NCI-H146 (cell line): ENCODE data around the gene TMEM178B.
"Not testable (repeated sequence)": the region's sequence is repeated elsewhere in the genome, so short reads cannot be mapped to it uniquely, and the experiment has no call there.

ENCODE experiments used
- DNase-seq: peaks from one replicate; lab custom pipeline; 2025; lab: John Stamatoyannopoulos, UW

Gene TMEM178B

DNA sequence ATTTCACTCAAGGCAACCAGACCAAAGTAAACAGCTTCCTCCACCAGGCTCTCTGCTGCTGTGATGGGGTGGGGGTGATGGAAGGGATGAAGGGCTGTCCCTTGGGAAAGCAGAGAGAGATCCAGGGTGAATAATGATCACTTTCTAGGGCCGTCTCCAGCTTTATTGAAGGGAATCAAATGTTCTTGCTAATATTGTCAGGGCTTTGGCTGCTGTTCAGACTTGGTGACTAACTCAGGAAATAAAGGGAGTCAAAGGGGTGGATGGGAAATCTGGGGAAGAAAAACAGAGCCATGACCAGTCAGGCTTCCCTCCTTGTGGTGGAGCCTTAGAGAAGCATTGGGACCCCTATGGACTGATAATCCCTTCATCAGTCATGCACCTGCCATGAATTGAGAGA lies 281.2 kb downstream of the TMEM178B start:
- DNase-seq, result no peak

DNA sequence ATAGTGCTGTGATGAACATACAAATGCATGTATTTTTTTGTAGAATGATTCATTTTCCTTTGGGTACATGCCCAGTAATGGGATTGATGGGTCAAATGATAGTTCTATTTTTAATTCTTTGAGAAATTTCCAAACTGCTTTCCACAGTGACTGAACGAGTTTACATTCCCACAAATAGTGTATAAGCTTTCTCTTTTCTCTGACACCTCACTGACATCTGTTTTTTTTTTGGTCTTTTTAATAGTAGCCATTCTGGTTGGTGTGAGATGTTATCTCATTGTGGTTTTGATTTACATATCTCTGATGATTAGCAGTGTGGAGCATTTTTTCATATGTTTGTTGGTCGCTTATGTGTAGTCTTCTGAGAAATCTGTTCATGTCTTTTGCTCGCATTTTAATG lies 282.3 kb downstream of the TMEM178B start:
- no peak for DNase-seq

DNA sequence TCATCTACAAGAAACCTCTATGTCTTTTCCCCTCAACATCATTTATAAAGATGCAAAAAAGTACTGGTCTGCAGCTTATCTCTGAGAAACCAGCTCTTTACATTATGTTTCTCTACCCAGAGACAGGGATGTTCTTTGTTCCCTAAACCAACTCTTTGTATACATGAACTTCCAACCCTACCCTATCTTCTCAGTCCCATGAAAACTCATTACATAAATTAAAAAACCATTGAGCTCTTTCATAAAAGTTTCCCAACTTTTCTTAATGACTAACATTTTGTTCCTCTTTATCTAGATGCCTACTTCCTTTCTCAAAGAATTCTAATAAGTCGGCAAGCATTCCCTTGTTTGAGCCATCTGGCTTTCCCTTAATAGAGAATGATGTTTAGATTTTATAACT lies 284.5 kb downstream of the TMEM178B start:
- no peak for DNase-seq

DNA sequence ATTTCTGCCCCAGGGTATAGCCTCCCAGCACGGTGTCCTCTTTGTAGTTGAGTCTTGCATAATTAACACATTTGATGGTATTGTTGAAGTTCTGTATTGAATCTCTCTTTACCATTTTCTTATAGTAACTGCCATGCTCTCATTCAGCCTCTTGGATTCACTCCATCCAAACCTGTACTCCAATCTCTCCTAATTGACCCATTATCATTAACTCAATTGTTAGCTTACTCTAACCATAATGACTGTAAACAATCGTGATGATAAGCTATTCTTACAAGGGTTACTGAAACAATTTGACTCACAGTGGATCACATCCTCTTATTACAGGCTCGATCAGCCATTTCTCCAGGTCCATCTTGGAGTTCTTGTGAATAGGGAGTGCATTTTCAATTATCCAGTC lies 285.4 kb downstream of the TMEM178B start:
- peak; percentile 92 for DNase-seq

DNA sequence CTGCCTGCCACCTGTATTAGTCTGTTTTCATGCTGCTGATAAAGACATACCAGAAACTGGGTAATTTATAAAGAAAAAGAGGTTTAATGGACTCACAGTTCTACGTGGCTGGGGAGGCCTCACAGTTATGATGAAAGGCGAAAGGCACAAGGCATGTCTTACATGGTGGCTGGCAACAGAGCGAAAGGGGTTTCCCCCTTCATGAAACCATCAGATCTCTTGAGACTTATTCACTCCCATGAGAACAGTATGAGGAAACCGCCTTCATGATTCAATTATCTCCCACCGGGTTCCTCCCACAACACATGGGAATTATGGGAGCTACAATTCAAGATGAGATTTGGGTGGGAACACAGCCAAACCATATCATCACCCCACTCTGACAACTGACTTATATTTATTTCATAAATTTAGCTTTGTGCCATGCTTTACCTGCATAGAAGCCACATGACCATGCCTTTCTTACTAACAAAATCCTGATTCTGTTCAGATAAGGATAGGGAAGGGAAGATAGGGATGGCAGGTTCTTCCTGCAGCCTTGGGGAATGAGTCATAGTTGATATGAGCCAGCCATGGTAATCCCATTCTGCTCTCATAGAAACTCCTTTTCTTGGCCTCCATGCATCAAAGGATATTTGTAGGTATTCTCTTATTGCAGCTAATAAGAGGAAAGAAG lies 286.0 kb downstream of the TMEM178B start:
- no peak for DNase-seq

DNA sequence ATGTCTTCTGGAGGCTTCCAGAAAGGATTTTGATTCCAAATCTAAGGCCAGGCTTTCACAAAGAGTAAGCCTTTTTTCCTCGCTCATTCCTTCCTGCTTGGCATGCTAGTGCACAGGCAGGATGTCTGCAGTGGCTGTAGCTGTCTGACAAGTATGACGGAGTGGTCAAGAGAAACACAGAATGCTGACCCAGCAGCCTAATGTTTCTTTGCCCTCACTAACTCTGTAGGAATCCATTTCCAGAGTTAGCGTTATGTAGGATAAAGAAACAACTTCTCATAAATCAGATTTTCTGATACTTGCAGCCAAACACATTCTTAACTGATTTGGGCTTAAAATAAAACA lies 286.5 kb downstream of the TMEM178B start:
- no peak for DNase-seq

DNA sequence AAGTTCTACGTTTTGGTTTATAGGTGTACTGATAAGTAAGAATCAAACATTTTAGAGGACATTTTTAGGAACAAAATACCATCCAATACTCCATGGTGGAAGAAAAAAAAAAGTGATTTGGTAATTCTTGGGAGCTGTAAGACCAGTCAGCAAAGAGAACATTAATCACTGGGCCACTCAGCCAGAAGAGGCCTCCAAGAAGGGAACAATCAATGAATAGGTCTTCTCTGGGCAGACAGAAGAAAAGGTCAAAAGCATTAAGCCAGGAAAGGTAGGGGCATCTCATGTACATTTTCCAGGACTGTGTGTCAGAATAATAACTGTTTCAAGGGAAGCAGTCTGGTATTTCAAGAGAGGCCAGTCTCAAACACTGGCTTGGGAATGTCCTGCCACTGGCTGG lies 286.9 kb downstream of the TMEM178B start:
- DNase-seq, result no peak

DNA sequence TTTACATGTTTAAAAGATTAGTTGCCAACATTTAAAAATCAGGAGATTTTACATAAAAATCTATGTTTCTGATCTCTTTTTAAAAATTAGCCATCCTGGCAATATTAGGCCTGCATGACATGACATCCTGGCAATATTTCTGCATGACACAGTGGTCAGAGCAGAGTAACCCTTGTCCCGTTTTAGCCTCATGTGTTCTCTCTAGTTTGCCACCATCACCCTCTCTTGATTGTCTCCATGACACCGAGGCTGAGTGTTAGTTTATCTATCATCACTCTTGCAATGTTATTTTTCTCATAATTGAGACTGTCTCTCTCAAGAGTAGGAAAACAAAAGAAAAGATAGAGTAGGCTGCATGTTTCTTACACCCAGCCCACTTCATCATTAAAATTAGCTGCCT lies 287.6 kb downstream of the TMEM178B start:
- DNase-seq, result no peak

DNA sequence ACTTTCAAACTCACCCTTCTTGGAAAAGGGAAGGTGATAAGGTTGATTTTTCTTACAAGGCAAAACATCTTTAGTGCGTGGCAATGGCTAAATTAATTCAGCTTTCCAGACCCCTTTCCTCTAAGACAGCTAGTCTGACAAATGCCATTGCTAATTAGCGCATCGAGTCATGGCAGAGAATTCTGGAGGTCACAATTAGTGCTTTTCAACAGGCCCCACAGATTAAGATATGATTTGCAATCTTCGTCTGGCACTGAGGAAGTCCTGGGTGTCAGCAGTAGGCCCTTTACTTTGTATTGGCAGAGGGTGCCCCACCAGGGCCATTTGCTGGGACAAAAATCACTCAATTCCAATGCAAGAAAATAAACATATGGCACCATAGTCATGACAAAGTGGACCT lies 288.1 kb downstream of the TMEM178B start:
- no peak for DNase-seq

DNA sequence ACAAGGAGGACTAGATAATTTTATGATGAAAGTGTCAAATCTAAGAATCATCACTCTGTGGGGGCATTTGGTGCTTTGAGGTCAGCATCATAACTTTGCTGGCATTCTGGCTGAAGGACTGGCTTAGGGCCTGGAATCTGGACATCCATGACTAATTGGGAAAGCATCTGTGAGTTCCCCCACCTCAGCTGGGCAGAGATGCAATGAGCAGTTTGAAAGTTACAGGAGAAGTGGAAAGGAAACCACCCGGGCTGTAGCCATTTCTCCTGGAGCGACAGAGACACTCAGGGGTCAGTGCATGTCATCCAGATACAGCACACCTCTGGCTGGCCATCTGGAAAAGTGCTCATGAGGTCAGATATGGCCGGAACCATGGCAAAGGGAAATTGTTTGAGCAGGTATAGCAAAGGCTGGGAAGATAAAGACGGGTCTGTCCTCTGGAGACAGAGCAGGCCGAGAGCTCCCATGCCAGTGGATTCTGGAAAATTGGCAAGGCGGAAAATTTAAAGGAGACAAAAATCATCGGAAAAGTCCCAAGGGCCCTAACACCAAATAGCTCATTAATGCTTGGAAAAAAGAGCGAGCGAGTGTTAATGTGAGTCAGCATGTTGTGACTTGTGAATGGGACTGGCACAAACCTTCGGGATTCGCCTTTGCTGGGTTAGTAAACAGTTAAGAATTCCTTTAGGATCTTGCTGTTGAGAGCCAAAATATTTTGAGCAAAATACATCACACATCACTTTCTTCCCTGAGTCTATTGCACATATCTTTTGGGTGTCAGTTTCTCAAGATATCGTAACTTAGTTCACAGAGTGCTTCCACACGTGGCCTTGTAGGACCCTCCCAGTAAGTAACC lies 288.9 kb downstream of the TMEM178B start:
- no peak for DNase-seq

DNA sequence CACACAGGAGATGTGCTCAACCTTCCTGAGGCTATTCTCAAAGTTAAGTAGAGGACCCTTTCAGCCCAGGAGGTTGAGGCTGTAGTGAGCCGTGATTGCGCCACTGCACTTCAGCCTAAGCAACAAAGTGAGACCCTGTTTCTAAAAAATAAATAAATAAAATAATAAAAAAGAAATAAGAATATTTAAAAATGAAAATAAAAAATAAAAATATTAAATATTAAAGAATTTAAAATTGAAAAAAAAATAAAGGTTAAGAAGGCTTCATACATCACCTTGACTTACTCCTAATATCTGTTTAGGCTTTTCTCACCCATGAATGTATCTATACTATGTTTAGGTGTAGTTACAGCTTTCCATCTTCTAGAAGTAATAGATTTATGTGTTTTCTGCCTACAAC lies 289.9 kb downstream of the TMEM178B start:
- no peak for DNase-seq

DNA sequence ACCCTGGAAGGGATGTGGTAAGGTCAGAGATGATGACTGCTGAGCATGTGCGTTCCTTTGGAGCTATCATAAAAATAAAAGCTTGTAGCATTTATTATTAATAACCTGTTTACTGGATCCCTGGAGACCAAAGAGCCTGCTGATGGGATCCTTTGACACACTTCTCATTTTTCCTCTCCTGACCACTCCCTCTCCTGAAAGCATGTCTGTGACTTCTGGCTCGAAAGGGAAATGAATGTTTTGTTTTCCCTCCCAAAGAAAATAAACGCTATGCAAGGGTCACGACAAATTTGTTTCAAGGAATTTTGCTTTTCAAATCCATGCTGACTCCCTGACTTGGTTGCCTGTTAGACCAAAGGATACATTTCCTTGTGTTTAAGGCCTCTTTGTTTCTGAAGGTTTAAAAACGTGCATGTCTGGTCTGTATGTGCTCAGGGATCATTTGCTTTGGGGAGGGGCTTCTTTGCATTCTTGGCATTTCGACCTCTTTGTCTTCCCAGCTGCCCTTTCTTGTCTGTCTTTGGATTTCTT lies 292.3 kb downstream of the TMEM178B start:
- no peak for DNase-seq

DNA sequence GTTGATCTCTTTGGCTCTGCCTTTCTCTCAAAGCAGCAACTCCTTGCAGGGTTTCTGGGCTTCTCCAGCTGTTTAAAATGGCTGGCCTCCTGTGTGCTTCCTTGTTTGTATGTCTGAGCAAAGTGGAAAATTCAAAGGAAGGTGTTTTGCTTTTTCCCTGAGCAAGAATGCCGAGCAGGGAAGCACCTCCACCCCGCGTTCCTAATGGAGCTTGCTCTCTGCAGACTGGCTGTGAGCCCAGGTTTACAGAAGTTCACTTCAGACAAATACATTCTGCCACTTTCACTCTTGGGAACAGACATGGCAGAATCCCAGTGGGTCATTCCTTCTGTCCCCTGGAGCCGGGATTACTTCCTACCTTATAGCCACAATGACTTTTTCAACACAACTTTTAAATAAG lies 295.6 kb downstream of the TMEM178B start:
- no peak for DNase-seq

DNA sequence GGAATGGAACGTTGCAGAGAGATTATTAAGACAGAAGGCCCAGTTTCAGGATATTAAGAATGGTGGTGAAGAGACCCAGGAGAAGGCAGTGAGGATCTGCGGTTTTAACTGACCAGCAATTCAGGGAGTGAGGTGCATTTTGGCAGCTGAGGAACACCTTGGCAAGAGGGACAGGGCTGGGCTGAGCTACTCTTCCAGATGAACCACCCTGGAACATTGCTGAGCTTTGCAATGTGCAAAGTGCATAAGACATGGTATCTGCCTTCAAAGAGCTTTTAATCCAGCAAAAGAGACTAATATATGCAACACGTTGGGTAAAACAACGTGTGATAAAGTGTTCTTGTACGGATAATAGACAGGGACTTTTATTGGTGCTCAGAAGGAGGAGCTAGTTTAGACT lies 296.3 kb downstream of the TMEM178B start:
- no peak for DNase-seq

DNA sequence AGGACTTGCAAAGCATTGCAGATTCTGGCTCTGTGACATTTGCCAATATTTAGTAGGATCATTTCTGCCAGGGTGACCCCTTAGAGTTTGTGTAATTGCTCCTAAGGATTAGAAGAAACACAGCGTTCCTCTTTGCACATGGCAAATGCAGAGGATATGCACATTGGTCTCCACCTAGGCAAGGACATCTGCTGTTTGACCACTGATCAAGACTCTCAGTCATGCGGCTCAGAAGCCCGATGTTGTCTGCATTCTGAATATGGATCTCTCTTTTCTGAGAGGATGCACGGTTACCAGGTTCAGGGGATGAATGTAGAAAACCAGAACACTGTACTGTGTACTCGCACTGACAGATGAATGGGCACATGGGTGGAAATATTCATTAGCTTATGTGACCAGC lies 296.8 kb downstream of the TMEM178B start:
- no peak for DNase-seq

DNA sequence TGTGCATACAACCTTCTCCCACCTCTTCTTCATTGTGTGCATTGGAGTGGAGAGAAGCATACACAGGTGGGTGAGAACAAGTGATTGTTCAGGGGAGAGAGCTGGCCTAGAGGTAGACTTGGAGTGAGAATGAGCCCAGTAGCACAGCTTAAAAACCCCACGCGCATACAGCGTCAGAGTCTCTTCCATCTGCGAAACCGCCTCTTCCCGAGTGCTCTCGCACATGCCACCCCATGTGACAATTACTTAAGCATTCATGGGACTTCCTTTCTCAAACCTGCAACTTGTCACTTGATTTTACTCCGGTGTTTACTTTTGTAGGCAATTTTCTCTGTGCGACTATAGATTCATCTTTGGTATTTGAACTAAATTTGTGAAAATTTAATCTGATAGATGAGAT lies 300.6 kb downstream of the TMEM178B start:
- no peak for DNase-seq

DNA sequence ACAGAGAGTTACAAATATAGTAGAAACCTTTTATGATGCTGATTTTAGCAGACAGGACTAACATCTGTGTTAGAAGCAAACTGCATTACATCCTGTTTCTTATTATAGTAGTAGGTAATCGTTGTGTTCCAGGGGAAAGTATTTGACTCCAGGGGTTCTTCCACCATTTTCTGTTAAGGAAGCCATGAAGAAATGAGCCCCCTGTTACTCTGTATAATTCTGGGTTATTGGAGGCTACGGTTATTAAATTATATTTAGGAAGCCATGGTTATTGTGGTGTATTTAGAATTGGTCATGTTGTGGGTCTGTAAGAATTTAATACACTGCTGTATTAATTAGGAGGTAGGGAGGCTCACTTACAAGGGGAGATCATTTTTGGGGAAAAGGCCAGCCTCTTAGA lies 301.6 kb downstream of the TMEM178B start:
- DNase-seq, result no peak

DNA sequence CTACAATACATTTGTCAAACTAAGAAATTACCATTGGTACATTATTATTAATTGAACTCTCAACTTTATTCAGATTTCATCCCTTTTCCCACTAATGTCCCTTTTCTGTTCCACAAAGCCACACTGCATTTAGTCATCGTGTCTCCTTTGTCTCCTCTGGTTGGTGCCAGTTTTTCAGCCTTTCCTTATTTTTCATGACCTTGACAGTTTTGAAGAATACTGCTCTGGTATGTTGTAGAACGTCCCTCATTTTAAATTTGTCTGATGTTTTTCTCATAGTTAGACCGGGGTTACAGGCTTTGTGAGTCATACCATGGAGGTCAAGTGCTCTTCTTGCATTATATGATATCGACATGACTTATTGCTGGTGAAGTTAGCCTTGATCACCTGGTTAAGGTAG lies 304.0 kb downstream of the TMEM178B start:
- DNase-seq, result no peak

DNA sequence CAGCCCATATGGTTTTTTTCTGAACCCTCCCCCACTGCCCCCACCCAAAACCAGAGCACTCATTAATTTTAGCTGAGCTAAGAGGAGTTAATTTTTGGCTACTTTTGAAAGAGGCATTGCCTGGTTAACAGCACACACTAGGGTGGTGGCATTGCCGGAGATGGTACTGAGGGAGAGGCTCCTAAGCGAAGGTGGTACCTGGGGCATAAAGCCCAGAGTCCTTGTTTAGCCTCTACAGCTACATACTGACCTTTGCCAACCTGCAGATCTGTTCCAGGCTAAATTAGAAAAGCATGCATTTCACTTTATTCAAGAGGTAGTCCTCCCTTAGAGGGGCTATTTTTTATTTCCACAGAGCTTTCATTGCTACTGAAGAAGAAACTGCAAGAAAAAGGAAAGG lies 304.5 kb downstream of the TMEM178B start:
- DNase-seq, result no peak

DNA sequence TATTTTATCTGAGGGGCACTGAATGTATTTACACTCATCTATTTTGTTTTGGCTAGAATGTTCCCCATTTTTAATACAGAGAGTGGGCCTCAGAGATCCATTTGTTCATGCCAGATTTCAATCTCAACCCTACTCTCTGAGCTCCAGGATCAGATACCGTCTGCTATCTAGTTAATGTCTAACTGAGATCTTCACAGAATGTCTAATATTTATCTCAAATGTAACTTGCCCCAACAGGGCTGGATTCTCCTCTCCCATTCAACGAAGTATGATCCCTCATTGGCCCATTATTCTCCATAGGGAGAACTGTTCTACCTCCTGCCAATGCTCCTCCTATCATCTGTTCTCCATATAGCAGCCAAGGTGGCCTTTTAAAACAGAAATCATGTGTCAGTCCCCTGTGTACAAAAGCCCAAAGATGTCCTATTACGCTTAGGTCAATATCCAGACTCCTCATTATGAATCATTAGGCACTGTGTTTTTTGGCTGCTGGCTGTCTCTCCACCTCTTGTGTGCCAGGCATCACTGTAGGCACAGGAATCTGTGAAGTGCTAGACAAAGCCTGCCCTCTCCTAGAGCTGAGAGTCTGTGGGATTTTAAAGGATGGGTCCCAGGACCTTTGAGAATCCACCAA lies 308.0 kb downstream of the TMEM178B start:
- peak; percentile 37 for DNase-seq

DNA sequence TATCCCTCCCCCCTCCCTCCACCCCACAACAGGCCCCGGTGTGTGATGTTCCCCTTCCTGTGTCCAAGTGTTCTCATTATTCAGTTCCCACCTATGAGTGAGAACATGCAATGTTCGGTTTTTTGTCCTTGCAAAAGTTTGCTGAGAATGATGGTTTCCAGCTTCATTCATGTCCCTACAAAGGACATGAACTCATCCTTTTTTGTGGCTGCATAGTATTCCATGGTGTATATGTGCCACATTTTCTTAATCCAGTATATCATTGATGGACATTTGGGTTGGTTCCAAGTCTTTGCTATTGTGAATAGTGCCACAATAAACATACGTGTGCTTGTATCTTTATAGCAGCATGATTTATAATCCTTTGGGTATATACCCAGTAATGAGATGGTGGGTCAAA lies 309.5 kb downstream of the TMEM178B start:
- DNase-seq, result not testable (repeated sequence)

DNA sequence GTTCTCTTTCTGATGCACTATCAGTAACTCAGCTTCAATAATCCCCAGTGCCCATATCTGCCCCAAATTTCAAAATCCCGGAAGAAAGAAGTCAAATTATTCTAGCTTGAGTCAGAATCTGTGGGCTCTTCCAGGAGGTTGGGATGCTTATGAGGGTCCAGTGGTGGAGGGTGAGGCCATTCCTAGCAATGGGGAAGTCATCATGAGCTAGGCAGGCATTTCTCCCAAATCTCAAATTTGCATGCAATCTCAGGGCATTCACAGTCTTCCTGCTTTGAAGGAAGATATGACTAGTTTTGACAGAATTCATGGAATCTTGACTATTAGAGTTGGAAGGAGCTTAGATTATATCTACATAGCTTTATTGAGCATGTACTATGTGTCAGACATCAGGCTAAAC lies 313.0 kb downstream of the TMEM178B start:
- no peak for DNase-seq
